GM19372 (cell line): ENCODE measurements around the gene SCYGR4.
"Not testable (repeated sequence)": the region's sequence is repeated elsewhere in the genome, so short reads cannot be mapped to it uniquely, and the experiment has no call there.

Source experiments
- ATAC-seq: cut with Tn5 transposase; IDR thresholded peaks from one replicate; pipeline ENCODE4 v1.9.1; 2021; ENCODE audit warnings: mild to moderate bottlenecking, low read depth, moderate library complexity; ENCODE audit not compliant: unreplicated experiment

Gene SCYGR4, protein sequence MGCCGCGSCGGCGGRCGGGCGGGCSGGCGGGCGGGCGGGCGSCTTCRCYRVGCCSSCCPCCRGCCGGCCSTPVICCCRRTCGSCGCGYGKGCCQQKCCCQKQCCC

DNA sequence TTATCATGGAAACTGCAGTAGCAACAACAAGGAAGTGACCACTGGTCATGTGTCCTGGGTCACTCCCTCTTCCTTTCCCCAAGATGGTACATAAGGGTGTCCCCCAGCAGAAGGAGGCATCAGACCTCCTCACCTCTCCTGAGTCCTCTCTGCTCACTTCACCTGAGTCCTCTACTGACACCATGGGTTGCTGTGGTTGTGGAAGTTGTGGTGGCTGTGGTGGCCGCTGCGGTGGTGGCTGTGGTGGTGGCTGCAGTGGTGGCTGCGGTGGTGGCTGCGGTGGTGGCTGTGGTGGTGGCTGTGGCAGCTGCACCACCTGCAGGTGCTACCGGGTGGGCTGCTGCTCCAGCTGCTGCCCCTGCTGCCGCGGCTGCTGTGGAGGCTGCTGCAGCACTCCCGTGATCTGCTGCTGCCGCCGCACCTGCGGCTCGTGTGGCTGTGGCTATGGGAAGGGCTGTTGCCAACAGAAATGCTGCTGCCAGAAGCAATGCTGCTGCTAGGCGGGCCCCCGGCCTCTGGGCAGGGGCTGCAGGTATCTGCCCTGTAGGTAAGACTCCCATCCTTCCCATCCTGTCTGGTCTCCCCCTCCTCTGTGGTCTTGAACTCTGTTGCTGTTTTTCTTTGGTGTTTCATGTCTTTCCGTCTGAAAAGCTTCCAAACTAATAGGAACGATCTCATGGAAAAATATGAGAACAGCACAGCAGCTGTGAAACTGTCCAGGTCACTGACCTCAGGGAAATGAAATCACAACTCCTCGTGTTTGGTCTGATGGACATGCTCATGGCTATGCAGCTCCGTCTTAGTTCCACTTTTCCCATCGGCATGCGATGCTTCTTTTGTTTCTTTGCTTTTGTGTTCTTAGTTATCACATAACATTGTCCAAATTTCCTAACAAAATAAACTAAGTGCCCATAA is at the start of gene SCYGR4:
Gene SCYGR4, plus strand, starts transcription at position 183 of the 915 bp plus-strand sequence. Its CDS starts 0 bp downstream, at position 183.
- no peak for ATAC-seq

DNA sequence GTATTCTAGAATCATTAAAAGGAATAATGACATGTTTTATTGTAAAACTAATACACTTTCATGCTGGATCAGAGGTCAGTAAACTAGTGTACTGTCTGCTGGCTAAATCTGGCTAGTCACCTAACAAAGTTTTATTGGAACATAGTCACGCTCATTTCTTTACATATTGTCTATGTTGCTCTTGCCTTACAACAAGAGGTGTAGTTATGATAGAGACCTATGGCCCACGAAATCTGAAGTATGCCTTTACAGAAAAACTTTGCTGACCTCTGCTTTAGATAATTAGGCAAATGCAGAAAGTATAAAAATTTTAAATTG is 48.5 kb upstream of the SCYGR4 start:
- no peak for ATAC-seq

DNA sequence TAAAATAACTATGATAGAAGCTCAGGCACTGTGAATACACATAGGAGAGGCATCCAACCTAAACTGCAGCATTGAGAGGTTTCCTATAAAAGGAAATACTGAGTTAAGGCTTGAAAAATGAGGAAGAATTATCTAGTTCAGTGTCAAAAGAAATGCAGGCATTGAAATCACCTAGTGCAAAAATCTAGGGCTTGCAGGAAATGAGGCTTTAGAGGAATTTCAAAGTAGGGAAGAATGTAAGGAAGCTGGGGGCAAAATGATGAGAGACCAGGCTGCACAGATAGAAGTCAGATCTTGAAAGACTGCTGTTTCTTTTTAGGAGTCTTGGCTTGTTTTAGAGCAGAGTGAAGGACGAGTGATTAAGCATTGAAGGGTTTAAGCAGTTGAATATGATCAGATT is 46.7 kb upstream of the SCYGR4 start:
- no peak for ATAC-seq

DNA sequence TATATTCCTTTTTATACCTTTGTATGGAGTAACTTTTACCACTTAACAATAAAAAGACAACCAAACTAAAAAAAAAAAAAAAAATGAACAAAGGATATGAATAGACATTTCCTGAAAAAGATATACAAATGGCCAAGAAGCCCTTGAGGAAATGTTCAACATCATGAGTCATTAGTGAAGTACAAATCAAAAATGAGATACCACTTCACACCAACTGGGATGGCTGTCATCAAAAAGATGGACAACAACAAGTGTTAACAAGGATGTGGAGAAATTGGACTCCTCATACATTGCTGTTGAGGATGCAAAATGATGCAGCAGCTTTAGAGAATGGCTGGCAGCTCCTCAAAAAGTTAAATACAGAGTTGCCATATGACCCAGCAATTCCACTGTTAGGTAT is 41.2 kb upstream of the SCYGR4 start:
- ATAC-seq = no peak

DNA sequence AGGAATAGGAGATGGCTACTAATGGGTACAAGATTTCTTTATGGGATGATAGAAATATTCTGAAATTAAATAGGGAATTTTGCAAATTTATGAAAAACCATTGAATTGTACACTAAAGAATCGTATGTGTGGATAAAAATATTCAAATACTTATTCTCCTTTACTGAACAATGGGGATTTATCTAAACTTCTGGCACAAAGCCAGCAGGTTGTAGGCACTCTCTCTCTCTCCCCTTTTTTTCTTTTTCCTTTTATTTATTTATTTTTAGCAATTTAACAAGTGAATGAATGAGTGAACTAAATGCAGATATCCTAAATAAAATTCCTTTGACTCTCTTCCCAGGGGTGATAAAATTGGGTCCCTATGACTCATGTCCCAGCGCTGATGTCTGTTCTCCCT is 40.5 kb upstream of the SCYGR4 start:
- ATAC-seq = no peak

DNA sequence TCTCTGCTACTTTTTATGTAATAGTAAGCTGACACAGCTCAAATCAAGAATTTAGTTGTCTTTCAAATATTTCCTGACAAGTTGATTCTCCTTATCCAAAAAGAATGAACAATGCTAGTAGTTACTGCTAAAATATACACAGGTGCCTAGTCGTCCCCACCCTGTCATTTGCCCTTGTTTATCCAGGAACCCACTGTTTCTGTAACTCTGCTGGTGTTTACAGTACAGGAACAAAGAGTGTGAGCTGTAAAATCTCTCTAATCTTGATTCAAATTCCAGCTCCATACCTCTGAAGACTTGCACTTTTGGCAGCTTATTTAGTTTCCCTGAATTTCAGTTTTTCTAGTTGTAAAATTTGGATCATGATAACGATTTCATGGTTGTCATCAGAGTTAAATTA is 39.7 kb upstream of the SCYGR4 start:
- ATAC-seq = no peak

DNA sequence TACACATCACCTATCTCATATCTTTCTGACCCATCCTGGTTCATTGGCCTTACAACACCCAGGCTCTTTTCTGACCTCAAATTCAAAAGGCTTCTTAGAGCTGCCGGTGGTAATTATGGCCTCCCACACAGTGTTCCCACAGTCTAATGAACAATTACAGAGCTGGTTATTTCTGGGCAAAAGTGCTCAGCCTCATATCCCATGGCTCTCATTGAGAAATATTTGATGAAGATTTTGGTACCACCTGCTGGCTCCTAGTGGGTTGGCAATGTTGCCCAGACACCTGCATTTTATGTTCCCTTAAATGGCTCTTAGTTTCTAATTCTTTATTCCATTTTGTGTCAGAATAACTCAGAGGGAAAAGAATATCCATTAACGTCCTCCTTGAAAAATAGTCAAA is 38.7 kb upstream of the SCYGR4 start:
- no peak for ATAC-seq

DNA sequence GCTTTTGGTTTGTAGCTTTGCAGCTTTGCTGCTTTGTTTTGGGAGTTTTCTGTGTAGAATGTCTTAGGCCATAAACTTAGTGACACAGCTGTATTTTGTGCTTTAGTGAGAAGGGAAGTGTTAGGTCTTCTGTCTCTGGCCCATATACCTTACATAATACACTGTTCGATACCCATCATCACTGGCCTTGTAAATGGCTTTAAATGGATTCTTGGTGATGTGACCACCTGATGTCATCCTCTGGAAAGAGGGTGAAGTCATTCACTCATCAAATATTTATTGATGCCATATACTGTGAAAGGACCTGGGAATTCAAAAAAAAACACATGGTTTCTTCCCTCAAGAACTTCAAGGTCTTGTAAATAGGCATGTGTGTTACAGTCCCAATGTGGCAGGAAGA is 37.5 kb upstream of the SCYGR4 start:
- ATAC-seq = no peak

DNA sequence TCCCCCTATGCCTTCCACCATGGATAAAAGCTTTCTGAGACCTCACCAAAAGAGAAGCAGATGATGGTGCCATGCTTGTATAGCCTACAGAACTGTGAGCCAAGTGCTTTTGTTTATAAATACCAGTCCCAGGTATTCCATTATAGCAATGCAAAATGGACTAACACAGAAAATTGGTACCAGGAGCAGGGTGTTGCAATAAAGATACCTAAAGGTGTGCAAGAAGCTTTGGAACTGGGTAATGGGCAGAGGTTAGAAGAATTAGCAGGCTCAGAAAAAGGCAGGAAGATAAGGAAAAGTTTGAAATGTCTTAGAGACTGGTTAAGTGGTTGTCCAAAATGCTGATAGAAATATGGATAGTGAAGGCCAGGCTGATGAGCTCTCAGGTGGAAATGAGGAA is 34.9 kb upstream of the SCYGR4 start:
- no peak for ATAC-seq

DNA sequence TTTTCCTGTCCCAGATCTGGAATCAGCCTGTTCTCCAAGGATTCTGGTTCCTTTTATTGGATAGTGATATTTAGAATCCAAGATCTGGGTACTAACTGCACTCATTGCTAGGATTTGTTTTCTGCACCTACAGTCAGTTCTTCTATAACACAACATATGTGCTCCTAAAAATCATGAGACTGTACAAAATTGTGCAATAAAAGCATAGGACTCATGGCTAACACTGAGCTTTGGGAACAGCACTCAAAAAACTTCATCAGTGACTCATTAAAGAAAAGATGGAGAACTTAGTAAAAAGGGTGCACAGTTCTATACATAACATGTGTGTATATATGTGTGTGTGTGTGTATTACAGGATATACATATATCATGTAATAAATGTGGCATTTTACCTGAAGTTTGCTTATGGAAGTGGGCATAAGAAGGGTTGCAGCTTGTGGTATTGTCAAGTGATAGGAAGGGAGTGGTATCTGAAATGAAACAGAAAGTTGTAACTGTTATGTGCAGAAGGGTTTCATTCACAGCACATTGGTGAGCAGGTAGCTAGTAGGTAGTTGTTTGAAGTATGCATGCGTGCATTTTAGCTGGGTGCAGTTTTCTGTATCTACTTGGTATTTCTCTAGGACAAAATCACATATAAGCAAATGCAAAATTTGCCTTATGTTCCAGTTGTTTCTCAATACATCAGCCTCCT is 24.5 kb upstream of the SCYGR4 start:
- ATAC-seq = no peak

DNA sequence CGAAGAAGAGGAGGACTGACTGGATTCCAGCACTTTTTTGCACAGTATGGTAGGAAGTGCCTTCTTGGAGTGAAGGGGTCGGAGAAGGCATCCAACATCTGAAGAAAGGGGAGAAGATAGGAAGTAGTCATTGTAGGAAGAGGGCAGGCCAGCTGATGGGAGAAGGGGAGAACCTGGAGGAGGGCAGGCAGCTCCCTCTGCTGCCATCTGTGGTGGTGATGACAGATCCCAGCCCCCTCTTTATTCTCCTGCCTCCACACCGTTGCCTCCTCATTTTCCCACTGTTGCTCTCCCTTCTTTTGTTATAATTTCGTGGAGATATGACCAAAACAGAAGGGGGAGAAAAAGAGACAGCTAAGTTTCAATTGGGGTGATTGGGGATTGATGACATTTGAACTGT is 21.5 kb upstream of the SCYGR4 start:
- no peak for ATAC-seq

DNA sequence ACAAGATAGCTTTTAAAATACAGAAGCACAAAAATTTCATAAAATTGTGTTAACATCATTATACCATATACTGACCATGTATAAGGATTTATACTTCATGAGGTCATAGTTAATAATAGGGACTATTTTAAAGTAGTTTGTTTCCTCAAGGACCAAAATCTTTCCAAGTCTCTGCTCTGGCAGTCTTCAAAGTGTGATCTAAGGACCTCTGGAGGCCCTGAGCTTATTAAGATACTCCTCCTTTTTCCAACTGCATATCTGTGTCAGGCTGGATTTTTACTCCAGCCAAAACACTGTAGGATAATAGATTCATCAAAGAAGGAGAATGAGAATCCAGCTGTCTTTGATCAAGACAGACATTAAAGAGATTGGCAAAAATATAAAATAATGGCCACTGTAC is 20.3 kb upstream of the SCYGR4 start:
- no peak for ATAC-seq

DNA sequence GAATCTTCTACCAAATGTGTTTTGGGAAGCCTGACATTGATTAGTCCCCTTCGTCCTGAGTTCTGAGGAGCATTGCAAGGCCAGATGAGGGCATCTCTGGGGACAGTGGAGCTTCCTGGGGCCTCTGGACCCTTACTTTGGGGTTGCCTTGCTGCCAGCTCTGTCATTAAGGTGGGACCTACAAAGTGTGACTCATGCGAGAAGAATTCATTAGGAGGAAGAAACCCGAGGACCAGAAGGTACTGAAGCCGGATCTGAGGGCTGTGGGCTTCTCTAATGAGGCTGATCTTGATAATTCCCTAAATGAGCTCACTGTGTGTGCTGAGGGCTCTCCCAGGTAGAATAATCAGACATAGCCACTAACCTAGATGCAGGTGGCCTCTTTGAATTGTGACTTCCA is 19.3 kb upstream of the SCYGR4 start:
- no peak for ATAC-seq

DNA sequence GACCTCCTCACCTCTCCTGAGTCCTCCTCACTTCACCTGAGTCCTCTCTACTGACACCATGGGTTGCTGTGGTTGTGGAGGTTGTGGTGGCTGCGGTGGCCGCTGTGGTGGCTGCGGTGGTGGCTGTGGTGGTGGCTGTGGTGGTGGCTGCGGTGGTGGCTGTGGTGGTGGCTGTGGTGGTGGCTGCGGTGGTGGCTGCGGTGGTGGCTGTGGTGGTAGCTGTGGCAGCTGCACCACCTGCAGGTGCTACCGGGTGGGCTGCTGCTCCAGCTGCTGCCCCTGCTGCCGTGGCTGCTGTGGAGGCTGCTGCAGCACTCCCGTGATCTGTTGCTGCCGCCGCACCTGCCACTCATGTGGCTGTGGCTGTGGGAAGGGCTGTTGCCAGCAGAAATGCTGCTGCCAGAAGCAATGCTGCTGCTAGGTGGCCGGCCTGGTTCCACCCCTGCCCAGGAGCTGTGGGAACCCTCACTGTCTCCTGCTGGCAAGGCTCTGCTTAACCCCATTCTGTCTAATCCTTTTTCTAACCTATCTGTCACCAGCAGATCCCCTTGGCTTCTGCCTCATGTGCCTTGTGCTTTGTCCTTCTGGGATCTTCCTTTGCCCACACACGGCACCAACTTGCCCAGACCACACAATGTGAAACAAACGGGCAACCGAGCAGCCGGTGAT is 18.3 kb upstream of the SCYGR4 start, which contains the start of gene SCYGR2:
Gene SCYGR2, plus strand, starts transcription at position 59 of the 669 bp plus-strand sequence. Its CDS starts 0 bp downstream, at position 59.
- ATAC-seq = not testable (repeated sequence)

DNA sequence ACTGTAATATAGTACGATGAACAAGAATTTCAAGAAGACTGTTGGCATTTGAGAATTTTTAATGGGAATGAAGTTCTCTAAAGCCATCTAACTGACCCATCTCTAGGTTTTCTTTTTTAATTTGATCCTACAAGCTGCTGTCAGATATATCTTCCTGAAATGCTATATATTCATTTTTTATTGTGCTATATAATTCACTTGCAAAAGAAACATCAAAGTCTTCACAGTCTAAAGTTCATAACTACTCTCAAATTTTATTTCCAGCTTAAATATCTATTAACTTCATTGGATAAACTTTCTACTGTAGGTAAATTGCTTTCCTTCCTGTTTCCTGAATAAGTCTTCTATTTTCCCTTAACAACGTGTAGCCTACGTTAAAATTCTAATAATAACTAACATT is 14.9 kb upstream of the SCYGR4 start:
- ATAC-seq = no peak

DNA sequence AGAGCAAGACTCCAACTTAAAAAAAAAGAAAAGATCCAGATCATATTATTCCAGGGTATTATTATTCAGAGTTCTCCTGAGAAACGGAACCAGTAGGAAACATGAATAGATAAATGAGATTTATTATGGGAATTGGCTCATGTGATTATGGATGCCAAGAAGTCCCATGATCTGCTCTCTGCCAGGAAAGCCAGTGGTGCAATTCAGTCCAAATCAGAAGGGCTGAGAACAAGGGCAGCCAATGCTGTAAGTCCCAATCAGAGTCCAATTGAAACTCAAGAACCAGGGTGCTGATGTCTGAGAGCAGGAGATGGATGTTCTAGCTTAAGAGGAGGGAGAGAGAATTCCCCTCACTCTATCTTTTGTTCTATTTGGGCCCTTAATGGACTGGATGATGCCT is 10.8 kb upstream of the SCYGR4 start:
- ATAC-seq = no peak

DNA sequence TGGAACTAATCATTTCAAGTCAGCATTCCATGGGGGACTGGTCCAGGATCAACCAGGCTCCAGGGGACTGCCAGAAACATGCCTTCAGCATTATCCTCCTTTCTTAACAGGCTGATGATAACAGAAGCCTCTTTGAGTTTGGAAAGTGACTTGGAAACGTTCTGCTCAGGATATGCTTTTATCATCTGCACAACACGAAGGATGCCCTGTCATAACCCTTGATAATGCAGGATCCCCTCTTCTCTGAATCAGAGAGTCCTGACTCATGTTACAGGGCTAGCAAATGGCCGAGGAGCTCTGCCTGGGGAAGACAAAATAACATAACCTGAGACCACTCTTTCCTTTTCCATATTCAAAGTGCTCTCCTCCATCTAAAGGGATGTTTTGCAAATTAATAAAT is 9.4 kb upstream of the SCYGR4 start:
- ATAC-seq = no peak

DNA sequence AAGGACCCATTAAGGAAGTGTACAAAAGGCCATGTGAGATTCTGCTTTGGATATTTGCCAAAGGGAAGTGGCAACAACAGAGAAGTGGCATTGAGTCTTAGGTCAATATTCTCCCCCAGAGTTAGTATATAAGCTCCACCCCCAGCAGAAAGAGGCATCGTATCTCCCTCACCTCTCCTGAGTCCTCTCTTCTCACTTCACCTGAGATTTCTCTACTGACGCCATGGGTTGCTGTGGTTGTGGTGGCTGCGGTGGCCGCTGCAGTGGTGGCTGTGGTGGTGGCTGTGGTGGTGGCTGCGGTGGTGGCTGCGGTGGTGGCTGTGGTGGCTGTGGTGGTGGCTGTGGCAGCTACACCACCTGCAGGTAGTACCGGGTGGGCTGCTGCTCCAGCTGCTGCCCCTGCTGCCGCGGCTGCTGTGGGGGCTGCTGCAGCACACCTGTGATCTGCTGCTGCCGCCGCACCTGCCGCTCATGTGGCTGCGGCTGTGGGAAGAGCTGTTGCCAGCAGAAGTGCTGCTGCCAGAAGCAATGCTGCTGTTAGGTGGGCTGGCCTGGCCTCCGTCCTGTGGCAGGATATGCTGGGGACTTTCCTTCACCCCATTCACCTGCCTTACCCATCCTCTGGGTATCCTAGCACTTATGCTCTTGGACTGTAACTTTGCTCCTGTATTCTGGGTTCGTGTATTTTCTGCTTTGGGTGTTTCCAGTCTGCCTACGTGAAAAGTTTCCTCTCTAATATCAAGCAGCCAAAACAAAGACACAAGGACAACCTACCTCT is 8.5 kb upstream of the SCYGR4 start:
- no peak for ATAC-seq

DNA sequence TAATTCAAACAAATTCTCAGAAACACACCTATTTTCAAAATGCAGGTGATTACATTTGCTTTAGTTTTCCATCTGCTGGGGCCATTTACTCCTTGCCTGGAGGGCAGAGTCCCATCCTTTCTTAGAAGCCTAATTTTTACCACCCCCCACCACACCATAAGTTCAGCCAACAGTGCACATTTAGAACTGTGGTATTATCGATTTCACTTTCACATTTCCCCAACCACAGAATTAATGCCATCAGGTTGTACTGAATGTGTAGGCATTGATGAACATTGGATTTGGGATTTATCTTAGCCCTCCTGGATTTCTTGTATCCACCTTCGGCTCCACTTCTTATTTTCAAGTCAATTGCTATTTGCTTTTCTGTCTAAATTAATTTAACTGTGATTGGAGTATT is 7.2 kb upstream of the SCYGR4 start:
- ATAC-seq = no peak

DNA sequence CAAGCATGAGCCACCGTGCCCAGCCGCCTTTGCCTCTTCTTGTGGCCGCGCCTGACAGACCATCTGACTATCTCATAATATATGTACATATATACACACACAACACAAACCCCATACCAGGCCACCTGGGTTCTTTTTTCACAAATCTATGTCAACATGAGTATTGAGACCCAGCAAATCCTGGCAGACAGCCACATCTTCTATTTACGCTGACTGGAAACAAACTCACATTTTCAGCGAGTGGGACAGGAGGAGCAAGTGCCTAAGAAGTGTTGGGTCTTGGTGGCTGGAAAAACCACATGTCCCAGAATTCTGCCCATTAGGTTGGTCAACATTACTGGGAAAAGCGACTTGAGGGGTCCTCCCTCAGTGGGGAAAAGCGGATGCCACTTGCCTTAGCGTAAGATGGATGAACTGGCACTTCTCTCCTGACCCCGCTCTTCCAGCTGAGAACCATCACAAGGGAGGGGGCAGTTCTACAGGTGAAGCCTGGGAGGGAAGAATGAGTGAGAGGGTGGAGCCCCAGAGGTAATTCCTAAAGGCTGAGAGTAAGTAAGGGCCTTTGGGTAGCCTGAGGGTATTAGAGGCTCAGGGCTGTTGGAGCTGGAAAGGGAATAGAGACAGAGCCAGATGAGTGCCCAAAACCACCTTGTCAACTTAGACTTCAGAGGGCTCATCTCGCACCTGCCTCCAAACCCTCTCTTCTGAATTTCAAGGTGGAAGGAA is 4.6 kb upstream of the SCYGR4 start:
- no peak for ATAC-seq
